GM10266 (cell line): ENCODE measurements around the gene CD58.

Source experiments
- DNase-seq: peaks from one replicate; pipeline ENCODE4 v3.0.0; 2012; ENCODE audit errors: extremely low spot score
- TF ChIP-seq, protein P1 (sequence below): IDR thresholded peaks from 2 replicates; pipeline ENCODE4 v1.5.1; 2012; ENCODE audit warnings: mild to moderate bottlenecking, low read depth; ENCODE audit not compliant: control insufficient read depth, insufficient read depth; ENCODE audit errors: missing control alignments

Gene CD58

DNA sequence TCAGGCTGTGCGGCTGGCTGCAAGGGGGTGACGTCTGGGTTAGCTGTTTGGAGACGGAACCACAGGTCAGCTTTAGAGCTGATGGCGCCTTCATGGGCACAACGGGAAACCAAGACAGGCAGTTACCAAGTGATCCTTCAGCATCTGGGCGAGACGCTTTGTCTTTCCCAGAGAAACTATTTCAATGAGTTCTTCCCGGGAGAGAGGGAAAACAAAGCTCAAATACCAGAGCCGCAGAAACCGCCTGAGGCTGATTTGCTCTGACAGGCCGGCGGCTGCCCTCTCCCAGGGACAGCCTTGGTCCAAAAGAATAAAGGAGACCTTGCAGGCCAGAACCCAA, 76.5 kb downstream of the CD58 start:
- DNase-seq = no peak
- TF ChIP-seq, protein P1, sequence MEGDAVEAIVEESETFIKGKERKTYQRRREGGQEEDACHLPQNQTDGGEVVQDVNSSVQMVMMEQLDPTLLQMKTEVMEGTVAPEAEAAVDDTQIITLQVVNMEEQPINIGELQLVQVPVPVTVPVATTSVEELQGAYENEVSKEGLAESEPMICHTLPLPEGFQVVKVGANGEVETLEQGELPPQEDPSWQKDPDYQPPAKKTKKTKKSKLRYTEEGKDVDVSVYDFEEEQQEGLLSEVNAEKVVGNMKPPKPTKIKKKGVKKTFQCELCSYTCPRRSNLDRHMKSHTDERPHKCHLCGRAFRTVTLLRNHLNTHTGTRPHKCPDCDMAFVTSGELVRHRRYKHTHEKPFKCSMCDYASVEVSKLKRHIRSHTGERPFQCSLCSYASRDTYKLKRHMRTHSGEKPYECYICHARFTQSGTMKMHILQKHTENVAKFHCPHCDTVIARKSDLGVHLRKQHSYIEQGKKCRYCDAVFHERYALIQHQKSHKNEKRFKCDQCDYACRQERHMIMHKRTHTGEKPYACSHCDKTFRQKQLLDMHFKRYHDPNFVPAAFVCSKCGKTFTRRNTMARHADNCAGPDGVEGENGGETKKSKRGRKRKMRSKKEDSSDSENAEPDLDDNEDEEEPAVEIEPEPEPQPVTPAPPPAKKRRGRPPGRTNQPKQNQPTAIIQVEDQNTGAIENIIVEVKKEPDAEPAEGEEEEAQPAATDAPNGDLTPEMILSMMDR = no peak

DNA sequence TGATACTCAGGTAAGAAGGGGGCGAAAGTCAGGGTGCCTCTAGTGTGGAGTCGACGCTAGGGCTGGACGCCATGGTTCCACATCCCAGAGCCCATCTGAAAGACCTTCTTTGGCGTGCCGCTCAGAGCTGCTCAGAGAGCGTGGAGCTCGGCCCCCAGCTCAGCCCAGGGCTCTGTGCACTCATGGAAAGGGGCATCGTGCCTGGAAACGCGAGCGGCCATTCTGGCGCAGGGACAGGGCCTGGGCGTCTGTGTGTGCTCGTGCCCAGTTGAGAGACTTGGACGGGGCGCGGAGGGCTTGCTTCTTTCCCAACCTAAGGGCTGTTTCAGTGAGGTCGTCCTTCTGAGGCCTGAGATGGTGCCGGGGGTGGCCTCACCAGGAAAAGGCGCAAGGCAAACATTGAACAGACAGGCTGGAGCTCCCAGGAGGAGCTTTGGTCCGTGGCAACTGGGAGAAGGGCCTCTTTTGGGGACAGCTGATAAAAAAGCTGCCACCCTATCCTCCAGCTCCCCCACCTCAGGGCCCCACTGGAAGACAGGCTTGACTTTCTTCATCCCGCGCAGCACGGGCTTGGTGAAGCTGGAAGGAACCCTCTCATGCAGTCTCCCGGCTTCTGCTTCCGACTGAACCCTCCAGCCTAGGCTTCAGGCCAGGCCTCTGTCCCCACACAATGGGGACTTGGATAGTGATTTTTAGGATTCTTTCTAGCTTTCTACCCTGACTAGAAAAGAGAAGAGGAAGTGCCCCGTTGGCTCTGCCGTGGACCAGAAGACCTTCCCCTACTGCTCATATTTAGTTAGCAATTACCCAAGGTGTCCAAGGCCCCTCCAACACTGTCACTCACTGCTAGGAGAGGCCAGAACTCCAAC, 77.1 kb downstream of the CD58 start:
- no peak for DNase-seq

DNA sequence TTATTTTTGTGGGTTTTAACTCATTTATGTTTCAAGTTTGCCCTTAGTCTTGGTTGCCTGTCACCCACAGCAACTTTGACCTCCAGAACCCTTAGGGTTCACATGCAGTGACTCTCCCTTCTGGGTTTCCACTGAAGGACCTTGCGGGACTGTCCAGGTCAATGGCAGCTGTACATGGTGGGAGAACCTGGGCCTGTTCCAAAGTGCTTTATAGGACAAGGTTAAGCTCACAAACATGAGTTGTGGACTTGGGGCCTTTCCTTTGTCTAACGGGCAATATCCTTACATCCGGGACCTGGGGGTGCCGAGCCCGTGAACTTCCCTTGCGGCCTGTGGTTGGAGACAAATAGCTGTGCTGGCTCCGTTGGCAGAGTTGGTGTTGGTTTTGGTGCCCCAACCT, 77.8 kb downstream of the CD58 start:
- TF ChIP-seq, protein P1 = no peak
- no peak for DNase-seq

More for the DNA sequence above, 77.1 kb downstream of the CD58 start:
- TF ChIP-seq, protein P1 = no peak

- no peak for DNase-seq
- TF ChIP-seq, protein P1 = no peak
Observed at GRCh38 chr1:116492358-116492811, 78.4 kb downstream of the CD58 start.

GRCh38 chr1:116491700-116492357, 79.0 kb downstream of the CD58 start:
- DNase-seq = no peak
- TF ChIP-seq, protein P1 = no peak

DNA sequence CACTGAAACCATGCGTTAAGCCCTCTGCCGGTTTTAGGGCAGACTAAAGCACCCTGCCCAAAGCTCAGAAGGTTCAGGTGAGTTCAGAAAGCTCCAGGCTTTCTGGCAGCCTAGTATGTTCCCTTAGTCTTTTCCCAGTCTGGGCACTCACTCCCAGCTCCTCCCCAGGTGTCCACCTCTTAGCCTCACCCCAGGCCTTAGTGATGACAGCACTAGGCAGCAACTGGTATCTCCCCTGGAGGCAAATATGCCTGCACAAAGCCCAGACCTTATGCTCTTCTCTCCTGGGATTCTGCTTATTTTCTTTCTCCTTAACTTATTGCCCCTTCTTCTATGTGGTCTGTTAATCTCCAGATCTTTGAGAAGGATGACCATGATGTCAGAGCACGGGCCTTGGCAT, 80.2 kb downstream of the CD58 start:
- TF ChIP-seq, protein P1 = no peak
- no peak for DNase-seq

DNA sequence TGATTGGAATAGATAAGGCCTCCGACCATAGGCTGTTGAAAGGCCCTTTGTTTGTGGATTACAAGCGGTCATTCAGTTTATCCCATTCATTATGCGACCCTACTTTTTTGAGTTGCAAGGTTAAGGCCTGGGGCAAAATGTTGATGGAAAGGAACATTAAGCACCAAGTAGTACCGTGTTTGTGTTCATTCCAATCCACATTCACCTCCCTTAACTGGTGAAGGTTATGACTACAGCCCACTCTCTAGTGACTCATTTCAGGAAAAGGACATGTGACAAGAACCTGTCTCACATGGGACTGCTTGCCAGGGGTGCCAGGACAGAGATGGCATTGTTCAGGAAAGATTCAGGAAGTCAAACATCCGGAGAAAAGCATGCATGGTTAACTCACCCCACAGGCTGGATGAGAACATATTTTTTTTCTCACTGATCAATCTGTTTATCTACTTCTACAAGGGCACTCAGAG, 81.6 kb downstream of the CD58 start:
- TF ChIP-seq, protein P1 = no peak

More for the DNA sequence above, 81.6 kb downstream of the CD58 start:
- no peak for DNase-seq
